T47D (cell line): ENCODE results near the gene RASGRF2.
A peak's percentile ranks its signal among the peaks of the same experiment; 100 is the strongest.

Experiments
- DNase-seq, 2 experiments: peaks; one replicate each; pipeline versions ENCODE4 v3.0.0 to v3.0.0-alpha.2; 2011 to 2012; ENCODE audit warnings: low read depth in 1 of 2, low spot score in 1 of 2
- JUND ChIP-seq: IDR thresholded peaks from 2 replicates; pipeline ENCODE4 v1.6.1; 2012; ENCODE audit warnings: low read depth
- in situ Hi-C: cut with HindIII; loops from 2 replicates; pipeline ENCODE4 v1.10.0; 2016; ENCODE audit warnings: low sequenced_read_pairs, low pct_unique_long_range_greater_than_20kb

Gene RASGRF2

DNA sequence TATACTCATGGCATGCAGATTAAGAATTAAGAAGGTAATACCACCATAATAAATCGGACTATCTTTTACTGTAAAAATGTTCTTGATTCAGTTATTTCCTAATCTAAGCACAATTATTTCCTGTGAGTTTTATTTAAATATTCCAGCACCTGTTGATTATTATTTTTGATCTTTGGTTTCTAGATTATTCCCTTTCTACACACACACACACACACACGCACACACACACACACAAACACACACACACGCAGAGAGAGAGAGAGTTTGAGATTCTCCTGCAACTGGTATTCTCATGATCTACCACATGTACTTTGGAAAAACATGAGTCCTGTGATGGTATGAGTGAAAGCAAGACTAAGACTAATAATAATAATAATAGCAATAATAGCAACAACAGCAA is 256.0 kb downstream of the RASGRF2 start:
- TF ChIP-seq JUND, result no peak
- no peak for DNase-seq
- in situ Hi-C loops, result no loop called here

DNA sequence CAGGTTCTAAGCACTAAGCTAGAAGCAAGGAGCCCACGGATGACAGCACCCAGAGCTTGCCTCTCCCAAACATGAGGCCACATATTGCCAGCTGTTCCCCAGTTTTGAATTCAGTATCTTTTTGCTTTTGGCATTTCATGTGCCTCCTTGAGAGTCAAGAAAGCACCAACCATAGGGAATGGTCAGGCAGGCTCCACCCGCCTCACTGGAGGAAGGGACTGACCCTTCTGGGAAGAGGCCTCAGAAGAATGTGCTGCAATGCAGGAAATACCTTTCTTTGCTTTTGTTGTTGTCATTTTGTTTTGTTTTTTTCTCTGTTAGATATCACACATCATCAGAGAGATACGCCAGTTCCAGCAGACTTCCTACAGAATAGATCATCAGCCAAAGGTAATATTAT is 259.2 kb downstream of the RASGRF2 start:
- TF ChIP-seq JUND, result no peak
- no peak for DNase-seq
- in situ Hi-C loops, result no loop called here

DNA sequence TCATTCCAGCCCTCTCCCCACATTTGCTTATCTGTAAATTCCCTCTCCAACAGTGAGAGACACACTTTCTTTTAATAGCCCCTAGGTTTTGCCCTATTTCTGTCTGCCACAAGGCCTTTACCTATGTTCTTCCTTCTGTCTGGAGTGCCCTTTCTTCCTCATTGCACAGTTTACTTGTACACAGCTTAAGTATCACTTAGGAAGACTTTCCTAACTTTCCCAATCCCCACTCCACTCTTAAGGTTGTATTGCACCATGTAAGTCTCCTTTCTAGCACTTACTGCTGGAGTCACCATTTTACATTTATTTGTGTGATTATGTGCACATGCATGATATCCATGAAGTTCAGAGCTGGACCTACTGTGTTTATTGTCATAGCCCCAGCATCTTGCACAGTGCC is 262.1 kb downstream of the RASGRF2 start:
- no peak for TF ChIP-seq JUND
- no peak for DNase-seq
- in situ Hi-C loops, result no loop called here

DNA sequence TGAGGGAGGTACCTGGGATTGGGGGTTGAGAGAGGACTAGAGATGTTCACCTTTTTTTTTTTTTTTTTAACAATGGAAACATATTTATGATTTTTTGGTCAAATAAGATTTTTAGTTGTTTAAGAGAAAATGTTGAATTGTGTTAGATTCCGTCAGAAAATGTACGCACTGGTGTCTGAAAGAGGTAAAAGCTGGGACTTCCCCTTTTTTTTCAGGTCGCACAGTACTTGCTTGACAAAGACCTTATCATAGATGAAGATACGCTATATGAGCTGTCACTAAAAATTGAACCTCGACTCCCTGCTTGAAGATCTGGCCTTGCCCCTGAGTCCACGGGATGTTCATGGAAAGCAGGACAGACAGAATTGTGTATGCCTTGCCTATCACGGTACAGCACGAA is 265.3 kb downstream of the RASGRF2 start:
- DNase-seq, result no peak
- in situ Hi-C loops, result no loop called here
- TF ChIP-seq JUND, result no peak

DNA sequence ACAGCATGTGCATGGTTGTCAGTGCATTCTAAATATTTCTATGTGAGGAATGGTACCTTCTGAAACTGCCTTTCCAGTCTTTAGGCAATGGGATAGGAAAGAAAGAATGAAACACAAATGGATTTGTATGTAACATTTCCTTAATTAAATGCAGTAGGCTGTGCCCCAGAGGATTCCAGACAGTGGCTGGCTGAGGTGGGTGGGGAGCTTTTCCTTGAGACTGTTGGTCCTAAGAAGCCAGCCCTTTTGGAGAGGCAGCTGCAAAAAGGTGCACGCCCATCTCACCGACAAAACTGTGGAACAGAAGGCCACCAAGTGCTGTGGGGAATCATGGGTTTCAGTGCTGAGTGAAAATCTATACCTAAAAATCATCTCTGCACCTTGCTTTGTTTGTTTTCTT is 266.1 kb downstream of the RASGRF2 start:
- no peak for DNase-seq
- no peak for TF ChIP-seq JUND
- in situ Hi-C loops, result no loop called here

DNA sequence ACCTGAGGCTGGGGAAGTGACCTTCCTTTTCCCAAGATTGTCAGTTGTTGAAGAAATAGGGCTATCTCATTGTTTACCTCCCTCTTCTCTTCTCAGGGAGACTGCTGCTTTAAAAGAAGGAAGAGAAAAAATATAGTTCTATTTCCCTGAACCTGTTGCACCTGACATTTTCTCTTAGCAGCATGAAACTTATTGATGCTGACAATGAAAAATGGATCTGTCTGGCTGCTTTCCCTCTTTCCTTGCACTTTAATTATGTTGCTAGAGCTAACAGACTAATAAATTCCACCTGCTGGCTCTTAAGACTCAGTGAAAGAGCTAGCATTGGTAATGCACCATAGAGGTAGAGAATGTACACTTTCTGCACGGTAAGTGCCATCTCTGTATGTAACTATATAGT is 266.8 kb downstream of the RASGRF2 start:
- in situ Hi-C loops, result no loop called here
- TF ChIP-seq JUND, result no peak
- DNase-seq, result no peak

DNA sequence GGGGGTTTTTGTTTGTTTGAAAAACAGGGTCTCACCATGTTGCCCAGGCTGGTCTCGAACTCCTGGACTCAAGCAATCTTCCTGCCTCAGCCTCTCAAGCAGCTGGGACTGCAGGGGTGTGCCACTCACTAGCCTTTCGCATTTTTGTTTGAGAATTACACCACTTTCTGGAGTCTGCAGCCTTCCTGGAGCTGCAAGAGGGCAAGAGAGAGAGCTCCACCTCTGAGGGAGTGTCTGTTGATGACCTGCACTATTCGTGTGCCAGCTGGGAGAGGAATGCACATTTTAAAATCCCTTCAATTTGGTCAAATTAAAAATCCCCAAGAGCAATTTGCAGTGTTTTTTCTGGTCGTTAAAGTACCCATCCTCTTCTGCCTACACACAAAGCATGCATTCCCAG is 267.9 kb downstream of the RASGRF2 start:
- no peak for TF ChIP-seq JUND
- in situ Hi-C loops, result no loop called here
- DNase-seq, result no peak

DNA sequence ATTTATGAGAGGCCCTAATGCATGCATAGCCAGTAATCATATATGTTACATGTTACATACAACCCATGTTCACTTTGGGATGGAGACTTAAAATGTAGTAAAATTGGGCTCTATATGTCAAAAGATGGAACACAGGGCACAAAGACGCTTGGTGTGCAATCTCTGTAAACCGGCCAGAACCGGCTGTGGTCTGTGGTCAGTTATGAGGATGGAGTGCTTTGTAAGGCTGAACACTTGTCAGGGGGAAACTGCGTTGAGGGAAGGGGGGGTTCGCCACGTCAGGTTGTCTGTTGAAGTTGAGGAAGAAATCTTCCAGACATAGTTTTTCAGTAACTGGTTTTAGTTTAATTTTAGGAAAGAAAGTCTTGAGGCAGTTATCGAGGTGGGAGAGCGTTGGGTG is 270.3 kb downstream of the RASGRF2 start:
- no peak for TF ChIP-seq JUND
- DNase-seq, result no peak
- in situ Hi-C loops, result no loop called here

DNA sequence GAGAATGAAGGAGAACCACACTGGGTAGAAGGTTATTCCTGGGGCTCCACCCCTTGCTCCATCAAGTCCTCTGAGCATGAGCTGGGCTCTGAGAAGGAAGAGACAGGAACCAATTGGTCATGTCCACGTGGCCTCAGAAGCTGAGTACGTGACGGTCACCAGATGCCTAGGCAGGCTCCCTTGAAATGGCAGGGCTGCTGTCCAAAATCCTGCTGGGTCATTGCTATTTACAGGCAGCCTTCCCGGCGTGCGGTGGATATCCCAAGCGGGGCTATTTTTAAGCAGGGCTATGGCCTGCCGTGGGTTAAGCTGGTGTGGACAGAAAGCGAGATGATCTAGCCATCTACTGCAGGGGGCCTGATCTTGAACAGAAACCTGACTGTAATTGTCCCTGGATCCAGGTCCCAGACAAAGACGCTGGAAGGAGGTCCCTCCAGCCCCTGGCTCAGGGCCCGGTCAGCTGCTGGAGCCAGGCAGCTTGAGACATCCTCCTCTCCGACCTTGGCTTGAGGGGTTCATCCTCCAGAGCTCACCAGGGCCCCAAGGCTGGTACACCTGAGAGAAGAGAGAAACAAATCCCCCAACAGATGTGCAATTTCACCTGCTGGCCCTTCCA is 272.4 kb downstream of the RASGRF2 start:
- in situ Hi-C loops, result no loop called here
- no peak for DNase-seq
- no peak for TF ChIP-seq JUND

DNA sequence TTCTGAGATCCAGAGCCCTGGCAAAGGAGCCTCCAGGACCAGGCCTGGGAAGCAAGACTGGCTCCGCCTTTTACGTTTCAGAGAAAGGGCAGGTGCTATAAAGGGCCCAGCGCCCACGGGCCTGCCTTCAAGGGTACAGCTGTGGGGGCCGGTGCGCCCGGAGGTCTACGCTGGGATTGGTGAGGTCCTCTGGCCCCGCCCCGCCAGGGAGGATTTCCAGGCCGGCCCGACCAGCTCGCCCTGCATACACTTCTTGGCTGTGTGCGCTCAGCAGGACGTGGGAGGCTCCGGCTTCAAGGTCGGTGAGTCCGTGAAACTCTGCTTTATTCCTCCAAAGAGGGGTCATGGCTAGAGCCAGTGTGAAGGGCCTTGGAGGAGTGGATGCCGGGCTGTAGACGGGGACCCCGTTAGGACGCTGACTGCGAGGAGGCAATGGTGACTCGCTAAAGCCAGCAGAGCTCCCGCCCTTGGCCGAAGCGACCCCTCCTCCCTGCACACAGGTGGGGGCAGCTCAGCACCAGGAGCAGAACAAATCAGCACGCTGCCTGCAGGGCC is 273.0 kb downstream of the RASGRF2 start, which contains the start of gene CKMT2:
Gene CKMT2 (plus strand): TSS at position 243 of the 555 bp plus-strand sequence. CDS start 17,811 bp downstream, outside the sequence.
- peak; percentile 67 to 83 for DNase-seq
- no peak for TF ChIP-seq JUND
- in situ Hi-C loops, result no loop called here

DNA sequence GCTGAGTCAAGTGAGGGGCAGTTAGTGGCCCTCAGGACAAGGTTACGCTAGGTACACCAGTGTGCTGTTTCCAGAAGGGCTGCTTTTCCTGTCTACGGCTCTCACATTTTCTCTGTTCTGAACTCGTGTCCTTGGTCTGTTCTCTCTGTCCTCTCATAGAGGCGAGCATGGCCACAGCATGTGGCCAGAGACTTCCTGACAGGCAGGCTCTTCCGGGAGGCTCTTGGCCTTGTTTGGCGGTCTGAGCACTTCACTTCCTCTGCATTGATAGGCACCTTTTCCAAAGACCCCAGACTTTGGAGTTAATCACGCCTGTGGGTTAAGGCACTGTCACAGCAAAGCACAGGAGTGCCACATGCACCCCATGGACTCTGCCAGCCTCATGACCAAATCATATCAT is 274.1 kb downstream of the RASGRF2 start:
- no peak for TF ChIP-seq JUND
- DNase-seq, result no peak
- in situ Hi-C loops, result no loop called here

DNA sequence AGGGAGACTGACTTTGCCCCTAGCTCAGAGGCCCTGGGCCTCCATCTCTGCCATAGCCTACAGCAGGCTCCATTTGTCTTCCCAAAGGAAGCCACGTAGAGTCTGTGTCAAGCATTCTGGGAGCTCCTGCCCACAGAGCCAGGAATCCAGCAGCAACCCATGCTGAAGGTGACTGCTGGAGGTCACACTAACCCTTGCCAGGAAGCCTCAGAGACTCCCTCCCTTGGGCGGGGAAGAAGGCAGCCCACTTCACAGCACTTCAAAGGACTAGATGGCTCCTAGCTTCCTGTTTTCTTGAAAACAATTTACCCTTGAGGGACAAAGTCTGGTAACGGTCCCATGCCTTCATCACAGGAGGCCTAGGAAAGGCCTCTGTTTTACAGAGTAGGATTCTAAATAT is 274.6 kb downstream of the RASGRF2 start:
- in situ Hi-C loops, result no loop called here
- no peak for DNase-seq
- no peak for TF ChIP-seq JUND

DNA sequence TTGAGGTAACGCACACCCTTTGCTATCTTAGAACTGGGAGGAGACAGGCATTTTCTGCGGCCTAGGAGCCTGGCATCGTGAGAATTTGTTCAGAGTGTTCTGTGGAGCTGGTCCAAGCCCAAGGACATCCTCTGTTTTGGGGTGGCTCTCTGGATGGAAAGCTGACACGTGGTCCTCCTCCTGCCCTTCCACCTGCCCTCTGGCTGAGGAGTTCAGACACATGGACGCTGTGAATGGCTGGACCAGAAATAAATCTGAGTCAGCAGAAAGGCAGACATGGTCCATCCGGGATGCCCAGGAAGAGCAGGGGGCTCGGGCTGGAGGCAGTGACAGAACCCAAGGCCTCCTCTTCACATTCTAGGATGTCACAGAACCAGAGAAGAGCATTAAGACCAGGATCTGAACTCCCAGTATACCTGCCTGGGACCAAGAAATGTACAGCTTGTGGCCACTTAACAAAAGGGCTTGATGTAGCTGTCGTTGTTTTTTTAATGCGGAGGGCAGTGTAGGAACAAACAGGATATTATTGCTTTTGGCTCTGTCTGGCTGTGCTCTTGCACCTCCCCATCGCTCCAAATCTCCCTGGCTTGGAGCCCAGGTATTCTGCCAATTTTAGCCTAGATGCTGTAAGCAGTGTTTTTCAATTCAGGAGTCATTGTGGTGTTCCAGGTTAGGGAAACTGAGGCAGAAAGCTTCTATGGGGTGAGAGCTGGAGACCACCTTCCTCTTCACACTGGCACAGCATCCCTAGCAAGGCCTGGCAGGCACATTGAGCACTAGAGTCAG is 275.3 kb downstream of the RASGRF2 start:
- in situ Hi-C loops, result no loop called here
- TF ChIP-seq JUND, result no peak
- DNase-seq, result no peak

DNA sequence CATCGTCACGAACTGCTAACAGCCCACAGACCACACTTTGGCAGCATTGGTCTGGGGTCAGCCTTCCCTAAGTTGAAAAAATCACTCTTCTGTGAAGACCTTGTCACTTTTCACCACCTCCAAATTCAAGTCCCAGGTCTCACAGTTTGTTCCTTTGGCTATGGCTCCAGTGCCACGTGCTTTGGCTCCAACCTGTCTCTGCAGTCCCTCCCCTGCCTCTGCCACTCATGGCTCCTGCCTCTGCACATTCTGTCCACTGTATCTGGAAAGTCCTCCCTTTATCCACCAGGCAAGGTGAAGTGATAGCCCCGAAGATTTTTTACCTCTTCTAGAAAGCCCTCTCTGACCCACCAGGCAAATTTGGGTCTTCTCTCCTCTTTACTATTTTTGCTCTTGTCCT is 278.3 kb downstream of the RASGRF2 start:
- in situ Hi-C loops, result no loop called here
- DNase-seq, result no peak
- no peak for TF ChIP-seq JUND
